ENCODE results near the gene NCBP2.
"Not testable (repeated sequence)": the region's sequence is repeated elsewhere in the genome, so short reads cannot be mapped to it uniquely, and the experiment has no call there.

Gene NCBP2

DNA sequence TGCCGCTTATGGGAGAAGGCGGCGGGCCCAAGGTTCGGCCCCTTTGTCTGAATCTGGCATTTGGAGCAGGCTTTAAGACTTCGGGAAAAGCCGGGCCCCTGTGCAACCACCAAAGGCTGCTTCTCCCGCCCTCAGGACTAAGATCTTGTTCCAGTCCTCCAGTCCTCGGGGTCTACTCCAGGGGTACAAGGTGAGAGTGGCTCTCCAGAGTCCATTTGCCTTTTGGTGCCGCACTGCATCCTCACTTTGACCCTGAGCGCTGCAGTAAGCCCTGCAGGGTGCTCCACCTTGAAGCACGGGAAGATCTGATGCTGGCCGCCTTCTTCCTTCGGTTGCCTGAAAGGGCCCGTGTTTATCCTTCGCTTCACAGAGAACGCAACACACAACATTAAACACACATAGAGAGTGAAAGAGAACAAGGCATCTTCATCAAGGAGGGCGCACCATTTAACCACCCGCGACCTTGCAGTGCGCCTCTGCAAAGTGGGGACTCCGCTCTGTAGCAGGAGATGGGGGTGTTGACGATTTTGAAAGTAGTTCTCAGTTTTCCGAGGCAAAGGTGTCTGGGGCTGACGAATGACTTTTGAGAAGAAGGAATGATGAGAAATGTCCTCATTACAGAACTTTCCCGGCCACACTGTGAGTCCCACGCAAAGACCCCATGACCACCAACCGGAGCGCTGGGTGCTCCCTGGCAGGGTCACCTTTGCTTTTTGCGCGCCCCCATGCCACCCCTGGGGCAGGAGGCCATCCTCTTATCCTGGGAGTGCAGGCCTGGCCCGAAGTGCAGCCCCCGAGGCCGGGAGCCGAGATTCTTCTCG, 25.3 kb upstream of the NCBP2 start:
- DNase-seq = no peak

DNA sequence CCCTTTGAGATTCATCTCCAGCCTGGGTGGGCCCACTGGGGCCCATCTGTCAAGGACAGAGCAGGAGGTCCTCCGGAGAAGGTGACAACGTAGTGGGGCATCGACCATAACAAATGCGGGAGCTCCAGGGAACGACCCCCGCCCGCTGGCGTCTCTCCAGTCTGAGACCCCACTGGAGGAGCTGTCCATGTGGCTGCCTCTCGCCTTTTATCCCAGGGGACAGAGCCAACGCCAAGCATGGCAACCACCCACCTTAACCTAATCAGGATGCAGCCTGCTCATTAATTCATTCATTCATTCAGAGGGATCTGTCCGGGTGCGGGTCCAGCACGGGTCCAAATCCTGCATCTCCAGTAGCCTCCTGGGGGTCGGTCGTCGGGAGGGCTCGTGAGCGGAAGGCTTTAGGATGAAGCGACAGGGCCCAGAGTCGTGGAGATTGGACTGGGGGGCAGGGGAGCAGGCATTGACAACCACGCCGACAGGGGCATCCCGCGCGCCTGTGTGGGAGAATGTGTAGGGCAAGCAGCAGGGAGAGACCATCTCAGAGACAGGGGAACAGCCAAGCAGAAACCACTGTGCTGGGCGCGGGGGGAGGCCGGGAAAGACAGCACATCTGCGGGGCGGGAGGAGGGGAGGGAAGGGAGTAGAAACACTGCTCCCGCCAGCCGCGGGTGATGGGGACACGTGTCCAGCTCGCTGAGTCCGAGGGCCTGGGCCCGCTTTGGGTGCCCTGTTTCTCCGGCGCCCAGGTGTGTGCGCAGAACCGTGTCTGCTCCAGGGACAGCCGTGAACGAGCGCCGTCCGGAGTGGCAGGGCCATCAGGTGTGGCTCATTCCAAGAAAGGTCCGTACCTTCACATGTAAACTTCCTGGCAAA, 24.4 kb upstream of the NCBP2 start:
- no peak for DNase-seq

DNA sequence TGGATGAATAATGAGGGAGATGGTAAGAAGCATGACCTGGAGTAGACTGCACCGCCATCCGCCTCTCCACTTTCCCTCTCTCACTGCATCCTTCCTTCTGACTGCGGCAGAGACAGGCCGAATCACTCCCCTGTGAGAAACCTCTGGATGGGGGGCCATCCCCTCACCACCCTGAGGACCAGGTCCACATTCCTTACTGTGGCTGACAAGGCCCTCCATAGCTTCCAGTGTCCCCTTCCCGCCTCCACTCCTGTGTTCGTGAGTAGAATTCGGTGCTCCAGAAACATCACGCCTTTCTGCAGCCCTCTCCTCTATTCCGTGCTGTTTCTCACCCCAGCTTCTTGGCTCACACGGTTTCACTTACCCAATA, 23.5 kb upstream of the NCBP2 start:
- no peak for DNase-seq

- DNase-seq = no peak
Measured at GRCh38 chr3:196965112-196965803, 22.9 kb upstream of the NCBP2 start.

DNA sequence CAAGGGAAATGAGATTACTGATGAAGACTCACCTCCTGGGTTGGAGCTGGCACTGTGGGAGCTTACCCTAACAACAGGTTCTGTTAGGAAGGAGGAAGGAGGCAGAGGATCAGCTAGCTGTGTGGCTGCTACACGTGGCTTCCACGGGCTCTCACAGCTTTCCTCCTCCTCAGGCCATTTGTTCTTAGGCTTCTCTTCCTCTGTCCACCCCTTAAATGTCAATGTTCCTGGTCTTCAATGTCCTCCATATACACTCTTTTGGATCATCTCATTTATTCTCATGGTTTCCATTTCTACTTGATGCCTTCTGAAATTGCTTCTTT, 21.3 kb upstream of the NCBP2 start:
- no peak for DNase-seq

- no peak for DNase-seq
Measured at GRCh38 chr3:196962930-196963630, 20.8 kb upstream of the NCBP2 start.

DNA sequence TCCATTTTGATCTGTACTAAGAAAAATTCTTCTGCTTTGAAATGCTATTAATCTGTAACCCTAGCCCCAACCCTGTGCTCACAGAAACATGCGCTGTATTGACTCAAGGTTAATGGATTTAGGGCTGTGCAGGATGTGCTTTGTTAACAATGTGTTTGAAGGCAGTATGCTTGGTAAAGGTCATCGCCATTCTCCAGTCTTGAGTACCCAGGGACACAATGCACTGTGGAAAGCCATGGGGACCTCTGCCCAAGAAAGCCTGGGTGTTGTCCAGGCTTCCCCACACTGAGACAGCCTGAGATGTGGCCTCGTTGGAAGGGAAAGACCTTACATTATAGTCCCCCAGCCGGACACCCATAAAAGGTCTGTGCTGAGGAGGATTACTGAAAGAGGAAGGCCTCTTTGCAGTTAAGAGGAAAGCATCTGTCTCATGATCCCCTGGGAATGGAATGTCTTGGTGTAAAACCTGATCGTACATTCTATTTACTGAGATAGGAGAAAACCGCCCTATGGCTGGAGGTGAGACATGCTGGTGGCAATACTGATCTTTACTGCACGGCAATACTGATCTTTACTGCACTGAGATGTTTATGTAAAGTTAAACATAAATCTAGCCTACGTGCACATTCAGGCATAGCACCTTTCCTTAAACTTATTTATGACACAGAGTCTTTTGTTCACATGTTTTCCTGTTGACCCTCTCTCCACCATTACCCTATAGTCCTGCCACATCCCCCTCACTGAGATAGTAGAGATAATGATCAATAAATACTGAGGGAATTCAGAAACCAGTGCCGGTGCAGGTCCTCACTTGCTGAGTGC, 20.0 kb upstream of the NCBP2 start:
- DNase-seq = no peak

GRCh38 chr3:196954832-196955231, 12.5 kb upstream of the NCBP2 start:
- DNase-seq = no peak

- DNase-seq = no peak
Measured at GRCh38 chr3:196951371-196951770, 9.0 kb upstream of the NCBP2 start.

- no peak for DNase-seq
Measured at GRCh38 chr3:196949750-196950149, 7.4 kb upstream of the NCBP2 start.

GRCh38 chr3:196949285-196949619, 6.9 kb upstream of the NCBP2 start:
- DNase-seq = no peak

DNA sequence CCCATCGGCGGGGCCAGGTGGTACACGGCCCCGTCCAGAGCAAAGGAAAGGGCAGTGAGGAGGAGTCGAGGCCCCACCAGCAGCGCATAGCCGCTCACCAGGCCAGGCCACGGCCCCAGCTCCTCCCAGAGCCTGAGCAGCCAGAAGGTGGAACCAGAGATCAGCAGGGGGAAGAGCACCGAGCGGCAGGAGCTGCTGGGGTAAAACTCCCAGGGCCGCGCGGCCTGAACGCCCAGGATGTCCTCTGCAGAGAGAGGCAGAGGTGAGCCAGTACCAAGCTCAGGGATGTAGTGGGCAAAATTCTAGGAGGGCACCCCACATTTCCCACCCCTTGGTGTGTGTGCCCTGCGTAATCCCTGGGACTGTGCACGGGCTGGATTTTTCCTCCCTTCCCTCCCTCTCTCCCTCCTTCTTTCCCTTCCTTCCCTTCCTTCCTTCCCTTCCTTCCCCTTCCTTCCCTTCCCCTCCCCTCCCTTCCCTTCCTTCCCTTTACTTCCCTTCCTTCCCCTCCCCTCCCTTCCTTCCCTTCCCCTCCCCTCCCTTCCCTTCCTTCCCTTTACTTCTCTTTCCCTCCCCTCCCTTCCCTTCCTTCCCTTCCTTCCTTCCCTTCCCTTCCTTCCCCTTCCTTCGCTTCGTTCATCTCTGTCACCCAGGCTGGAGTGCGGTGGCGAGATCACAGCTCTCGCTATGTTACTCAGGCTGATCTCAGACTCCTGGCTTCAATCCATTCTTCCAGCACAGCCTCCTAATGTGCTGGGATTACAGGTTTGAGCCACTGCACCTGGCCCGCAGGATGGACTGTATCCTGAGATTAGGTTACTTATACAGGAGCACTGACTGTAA, 6.3 kb upstream of the NCBP2 start:
- no peak for DNase-seq

GRCh38 chr3:196947860-196948441, 5.6 kb upstream of the NCBP2 start:
- DNase-seq = no peak

- no peak for DNase-seq
Measured at GRCh38 chr3:196947136-196947859, 5.0 kb upstream of the NCBP2 start.

- DNase-seq = not testable (repeated sequence)
Measured at GRCh38 chr3:196944037-196944790, 1.9 kb upstream of the NCBP2 start.

GRCh38 chr3:196942915-196943277, 568 bp upstream of the NCBP2 start:
- no peak for DNase-seq

GRCh38 chr3:196941729-196942225, 551 bp downstream of the NCBP2 start:
- peak; percentile 51 for DNase-seq

- no peak for DNase-seq
Measured at GRCh38 chr3:196938576-196938975, 3.8 kb downstream of the NCBP2 start.

DNA sequence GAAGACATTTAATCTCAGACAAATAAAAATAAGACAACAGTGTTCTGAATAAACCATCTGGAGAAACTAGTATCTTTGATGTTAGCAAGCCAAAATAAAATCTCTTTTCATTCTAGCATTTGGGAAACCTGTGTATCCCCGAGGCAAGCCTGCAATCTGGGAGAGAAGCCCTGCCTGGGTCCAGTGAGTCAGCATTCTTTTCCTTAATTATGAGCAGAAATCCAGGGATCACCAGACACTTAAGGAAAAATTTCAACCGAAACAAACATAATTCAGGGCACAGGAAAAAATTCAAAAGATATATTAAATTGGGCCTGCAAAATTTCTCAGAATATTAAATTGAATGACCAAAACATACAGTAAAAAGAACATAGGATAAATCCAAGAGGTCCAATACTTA, 4.2 kb downstream of the NCBP2 start:
- no peak for DNase-seq

All from NCI-H345 (cell line).